Activated T-helper 2 cell treated with anti-CD3 and anti-CD28 coated beads, Interferon-gamma antibody, Interleukin-2, Interleukin-4, amounts not matched to agents 10 μg/mL and 5 μg/mL and 100 μg/mL, durations not matched to agents 14 hours and 24 hours and 36 hours (primary cell): ENCODE results near the gene STAC2. TPM values are rescaled to one million over a fixed set of nuclear protein-coding genes. Genes with fewer than 3 reads are reported as not detected.
A peak's percentile ranks its signal among the peaks of the same experiment; 100 is the strongest.

Experiments used
- DNase-seq: peaks from one replicate; pipeline ENCODE4 v3.0.0; 2021; ENCODE audit warnings: low spot score
- H3K27ac Mint-ChIP-seq: one replicate; pipeline ENCODE4 v1.8.0; 2021; ENCODE audit warnings: mixed read lengths
- H3K27me3 Mint-ChIP-seq: one replicate; pipeline ENCODE4 v1.8.0; 2021; ENCODE audit warnings: low read depth, mixed read lengths
- H3K36me3 Mint-ChIP-seq: one replicate; pipeline ENCODE4 v1.8.0; 2021; ENCODE audit warnings: low read depth, mixed read lengths
- H3K4me1 Mint-ChIP-seq: one replicate; pipeline ENCODE4 v1.8.0; 2021; ENCODE audit warnings: low read depth, mixed read lengths
- H3K4me3 Mint-ChIP-seq: one replicate; pipeline ENCODE4 v1.8.0; 2021; ENCODE audit warnings: low read depth, mild to moderate bottlenecking, moderate library complexity, mixed read lengths
- H3K9me3 Mint-ChIP-seq: one replicate; pipeline ENCODE4 v1.8.0; 2021; ENCODE audit warnings: mixed read lengths
- intact Hi-C: fragments of 100-400 bp; cut with micrococcal nuclease; formaldehyde crosslinking; loops from one replicate; pipeline ENCODE4 v1.15.1; 2023
- total RNA-seq: library from RNA; stranded (reverse); gene quantifications from 2 replicates; pipeline ENCODE4 v1.2.3, GENCODE V29; 2022

Gene STAC2
- total RNA-seq, 1 donor from 2014 or later, result not detected

DNA sequence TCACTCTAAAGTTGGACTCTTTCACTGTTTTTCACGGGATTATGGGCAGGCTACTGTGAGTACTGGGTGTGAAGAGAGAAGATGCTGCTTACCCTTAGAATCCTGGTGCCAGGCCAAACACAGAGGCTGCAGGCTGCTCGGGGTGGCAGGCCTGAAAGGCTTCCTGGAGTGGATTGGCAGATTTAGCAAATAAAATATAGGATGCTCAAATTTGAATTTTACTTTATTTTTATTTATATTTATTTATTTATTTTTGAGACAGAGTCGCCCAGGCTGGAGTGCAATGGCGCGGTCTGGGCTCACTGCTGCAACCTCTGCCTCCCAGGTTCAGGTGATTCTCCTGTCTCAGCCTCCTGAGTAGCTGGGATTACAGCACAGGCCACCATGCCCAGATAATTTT is 14.9 kb upstream of the STAC2 start:
- no peaks in the 10 kb centered on the region for H3K36me3 Mint-ChIP-seq
- no peaks in the 10 kb centered on the region for H3K27me3 Mint-ChIP-seq
- H3K9me3 Mint-ChIP-seq, result no peaks in the 10 kb centered on the region
- H3K27ac Mint-ChIP-seq, result no peak overlapping the region
- DNase-seq, result no peak
- no peak overlapping the region for H3K4me3 Mint-ChIP-seq
- intact Hi-C loops, result no loop called here
- H3K4me1 Mint-ChIP-seq, result peaks cover 17% of the 10 kb centered on the region

DNA sequence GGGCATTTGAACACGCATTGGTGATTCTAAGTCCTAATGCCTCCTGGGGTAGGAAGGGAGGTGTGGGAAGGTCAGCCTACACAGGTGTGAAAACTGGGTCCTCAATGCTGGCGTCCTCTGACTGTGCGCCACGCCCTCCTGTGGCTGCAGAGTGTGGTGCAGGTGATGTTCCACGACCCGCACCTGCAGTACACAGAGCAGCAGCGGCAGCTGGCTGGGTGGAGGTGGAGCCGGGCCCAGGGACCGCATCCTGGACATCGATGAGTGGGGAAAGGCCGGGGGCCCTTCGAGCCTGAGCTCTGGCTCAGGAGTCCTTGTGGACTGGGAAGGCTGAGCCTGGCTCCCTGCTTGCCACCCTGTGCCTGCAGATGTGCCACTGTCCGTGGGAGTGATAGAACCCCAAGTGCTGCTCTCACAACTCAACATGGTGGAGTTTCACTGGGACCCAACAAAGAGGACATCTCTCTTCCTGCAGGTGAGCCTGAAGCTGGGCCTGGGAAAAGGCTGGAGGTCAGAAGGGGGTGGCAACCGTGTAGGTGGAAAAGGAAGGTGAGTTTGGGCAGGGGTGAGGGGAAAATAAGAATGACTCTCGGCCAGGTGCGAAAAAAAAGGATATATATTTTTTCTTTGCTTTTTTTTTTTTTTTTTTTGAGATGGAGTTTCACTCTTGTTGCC is 14.0 kb upstream of the STAC2 start:
- intact Hi-C loops, result loop anchor here (10.0 kb wide), 1 partner anchor 75 kb away; the partner anchor contains the start of gene ARL5C
- H3K36me3 Mint-ChIP-seq, result no peaks in the 10 kb centered on the region
- no peaks in the 10 kb centered on the region for H3K27me3 Mint-ChIP-seq
- H3K4me3 Mint-ChIP-seq, result no peak overlapping the region
- no peaks in the 10 kb centered on the region for H3K9me3 Mint-ChIP-seq
- no peak overlapping the region for H3K27ac Mint-ChIP-seq
- peaks cover 17% of the 10 kb centered on the region for H3K4me1 Mint-ChIP-seq
- DNase-seq, result peak; percentile 49

DNA sequence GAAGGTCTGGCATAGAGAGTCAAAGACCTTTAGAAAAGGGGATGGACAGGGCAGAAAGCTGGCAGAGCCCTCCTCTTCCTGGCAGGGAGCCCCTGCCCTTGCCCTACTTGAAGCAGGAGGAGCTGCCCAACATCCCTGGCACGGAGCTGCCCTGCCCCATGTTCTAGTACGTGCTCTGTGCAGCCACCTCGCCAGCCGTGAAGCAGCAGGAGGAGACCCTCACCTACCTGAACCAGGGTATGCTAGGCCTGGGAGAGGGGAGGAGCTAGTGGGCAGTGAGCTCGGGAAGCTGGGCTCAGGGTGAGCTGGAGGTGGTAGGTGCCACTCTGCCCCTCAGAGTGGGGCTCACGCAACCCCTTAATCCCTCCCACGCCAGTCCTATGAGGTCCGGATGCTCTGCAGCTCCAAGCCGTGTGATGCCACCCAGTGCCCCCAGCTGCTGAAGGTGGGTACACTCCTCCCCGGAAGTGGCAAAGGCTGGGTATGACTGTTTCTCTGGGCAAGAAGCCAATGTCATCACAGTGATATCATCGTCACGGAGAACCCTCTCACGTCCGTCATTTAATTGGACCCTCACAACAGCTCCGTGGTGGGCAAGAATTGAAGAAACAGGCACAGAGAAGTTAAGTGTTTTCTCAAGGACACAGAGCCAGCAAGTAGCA is 12.7 kb upstream of the STAC2 start:
- Mint-ChIP-seq H3K4me3 (no peak overlapping the region), H3K4me1 (peaks cover 15% of the 10 kb centered on the region), H3K27me3 (no peaks in the 10 kb centered on the region), H3K36me3 (no peaks in the 10 kb centered on the region), H3K9me3 (no peaks in the 10 kb centered on the region), H3K27ac (no peak overlapping the region)
- no peak for DNase-seq
- intact Hi-C loops, result loop anchor here (10.0 kb wide), 1 partner anchor 74 kb away; the partner anchor contains the start of gene ARL5C

DNA sequence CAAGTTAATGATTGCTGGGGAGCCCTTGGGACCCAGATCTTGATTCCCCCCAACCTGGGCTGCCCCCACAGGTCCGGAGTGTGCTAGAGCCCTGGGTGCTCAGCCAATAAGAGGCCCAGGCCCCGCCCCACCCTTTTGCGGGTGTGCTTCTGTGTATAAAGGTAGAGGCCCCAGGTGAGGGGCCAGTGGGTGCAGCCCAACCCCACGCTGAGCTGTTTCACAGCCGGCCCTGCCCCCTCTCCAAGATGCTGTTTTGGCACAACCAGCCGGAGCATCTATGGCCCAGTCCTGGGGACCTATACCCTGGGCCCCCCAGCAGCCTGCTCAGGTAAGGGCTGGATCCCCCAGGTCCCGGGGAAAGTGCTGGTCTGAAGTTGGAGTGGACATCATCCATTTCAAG is 11.8 kb upstream of the STAC2 start:
- no peaks in the 10 kb centered on the region for H3K27me3 Mint-ChIP-seq
- no peak overlapping the region for H3K4me3 Mint-ChIP-seq
- H3K36me3 Mint-ChIP-seq, result no peaks in the 10 kb centered on the region
- no peaks in the 10 kb centered on the region for H3K9me3 Mint-ChIP-seq
- H3K27ac Mint-ChIP-seq, result no peak overlapping the region
- no peak for DNase-seq
- H3K4me1 Mint-ChIP-seq, result peaks cover 15% of the 10 kb centered on the region
- intact Hi-C loops, result loop anchor here (10.0 kb wide), 1 partner anchor 73 kb away; the partner anchor contains the start of gene ARL5C

DNA sequence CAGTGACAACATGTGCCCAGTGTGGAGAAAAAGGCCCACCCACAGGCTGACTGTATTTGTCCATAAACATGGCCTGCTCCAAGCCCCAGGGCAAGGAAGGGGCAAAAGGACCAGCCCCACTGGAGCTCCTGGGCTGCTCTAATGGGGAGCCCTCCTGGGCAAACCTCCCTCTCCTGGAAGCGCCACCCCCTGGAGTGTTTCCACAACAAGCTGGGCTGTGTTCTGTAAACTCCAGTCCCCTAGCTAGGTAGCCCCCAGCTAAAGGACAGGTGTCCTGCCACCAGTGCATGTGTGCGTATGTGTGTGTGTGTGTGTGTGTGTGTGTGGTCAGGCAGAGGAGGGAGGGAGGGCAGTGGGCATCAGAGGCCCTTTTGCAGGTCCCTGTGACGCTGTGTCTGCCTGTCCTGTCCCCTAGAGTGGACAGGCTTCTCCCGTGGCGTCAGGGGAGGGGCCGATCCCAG is 11.3 kb upstream of the STAC2 start:
- DNase-seq, result no peak
- intact Hi-C loops, result loop anchor here (10.0 kb wide), 1 partner anchor 72 kb away; the partner anchor contains the start of gene ARL5C
- H3K27ac Mint-ChIP-seq, result no peak overlapping the region

DNA sequence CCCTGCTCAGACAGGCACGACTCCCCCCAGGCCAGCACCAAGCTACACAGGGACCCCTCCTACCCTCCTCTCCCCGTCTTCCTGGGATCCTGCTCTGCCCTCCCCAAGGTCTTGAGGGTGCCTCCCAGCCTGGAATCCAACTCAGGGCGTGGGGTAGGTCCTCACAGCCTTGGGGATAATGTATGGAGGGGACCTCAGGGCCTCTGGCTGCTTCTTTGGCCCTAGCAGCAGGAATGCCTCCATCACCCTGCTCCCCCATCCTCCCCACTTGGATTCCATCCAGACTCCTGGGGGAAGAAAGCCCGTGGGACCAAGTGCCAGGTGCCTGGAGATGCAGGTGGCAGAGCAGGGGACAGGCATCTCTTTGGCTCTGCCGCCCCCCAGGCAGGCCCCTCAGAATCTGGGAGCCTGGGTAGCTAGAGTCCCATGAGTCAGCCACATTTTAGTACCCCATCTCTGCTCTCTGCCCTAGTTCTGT is 10.7 kb upstream of the STAC2 start:
- H3K36me3 Mint-ChIP-seq, result no peaks in the 10 kb centered on the region
- H3K27me3 Mint-ChIP-seq, result peaks cover 3% of the 10 kb centered on the region
- no peak overlapping the region for H3K27ac Mint-ChIP-seq
- H3K9me3 Mint-ChIP-seq, result no peaks in the 10 kb centered on the region
- H3K4me3 Mint-ChIP-seq, result no peak overlapping the region
- peaks cover 20% of the 10 kb centered on the region for H3K4me1 Mint-ChIP-seq
- intact Hi-C loops, result loop anchor here (10.0 kb wide), 1 partner anchor 72 kb away; the partner anchor contains the start of gene ARL5C
- no peak for DNase-seq

More for the DNA sequence above, 11.3 kb upstream of the STAC2 start:
- Mint-ChIP-seq H3K36me3 (no peaks in the 10 kb centered on the region), H3K4me1 (peaks cover 15% of the 10 kb centered on the region), H3K4me3 (no peak overlapping the region), H3K9me3 (no peaks in the 10 kb centered on the region), H3K27me3 (no peaks in the 10 kb centered on the region)

DNA sequence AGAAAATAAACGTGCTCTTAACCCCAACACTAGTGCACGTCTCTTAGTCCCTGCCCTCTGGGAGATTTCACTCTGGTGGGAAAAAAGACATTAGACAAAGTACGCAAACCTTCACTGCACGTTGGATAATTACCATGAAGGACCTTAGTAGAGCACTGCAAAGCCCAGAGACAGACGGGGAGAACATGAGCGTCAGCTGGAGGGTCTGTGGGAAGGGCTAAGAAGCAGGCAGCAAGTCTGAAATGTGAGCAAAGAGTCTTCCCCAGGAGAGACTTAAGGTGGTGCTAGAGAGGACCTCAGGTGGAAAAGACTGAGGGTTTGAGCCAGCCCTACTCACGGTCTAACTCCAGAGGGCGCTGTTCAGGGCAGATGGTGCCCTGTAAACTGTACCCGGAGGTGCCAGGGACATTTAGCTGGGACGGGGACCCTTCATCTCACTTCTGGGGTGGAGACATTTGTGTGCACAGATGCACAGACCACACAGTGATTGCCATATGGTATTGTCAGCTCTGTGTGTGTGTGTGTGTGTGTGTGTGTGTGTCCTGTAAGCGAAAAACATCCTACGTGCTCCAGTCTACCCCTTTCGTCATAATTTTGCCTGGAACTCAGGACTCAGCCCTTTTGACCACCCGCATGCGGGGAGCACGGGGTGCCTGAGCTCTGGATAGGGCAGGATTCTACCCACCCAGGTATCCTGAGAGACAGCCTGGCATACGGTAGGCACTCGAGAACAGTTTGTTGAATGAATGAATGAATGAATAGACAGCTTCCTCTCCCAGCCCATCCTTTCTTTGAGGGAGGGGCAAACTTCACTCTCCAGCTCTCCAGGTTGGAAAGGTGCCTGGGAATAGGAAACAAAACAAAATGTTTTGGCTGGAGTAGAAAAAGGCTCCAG is 10.1 kb upstream of the STAC2 start:
- Mint-ChIP-seq H3K27ac (no peak overlapping the region), H3K9me3 (no peaks in the 10 kb centered on the region), H3K27me3 (peaks cover 3% of the 10 kb centered on the region), H3K36me3 (no peaks in the 10 kb centered on the region), H3K4me3 (no peak overlapping the region), H3K4me1 (peaks cover 20% of the 10 kb centered on the region)
- peak; percentile 45 for DNase-seq
- intact Hi-C loops, result loop anchor here (10.0 kb wide), 1 partner anchor 71 kb away; the partner anchor contains the start of gene ARL5C

DNA sequence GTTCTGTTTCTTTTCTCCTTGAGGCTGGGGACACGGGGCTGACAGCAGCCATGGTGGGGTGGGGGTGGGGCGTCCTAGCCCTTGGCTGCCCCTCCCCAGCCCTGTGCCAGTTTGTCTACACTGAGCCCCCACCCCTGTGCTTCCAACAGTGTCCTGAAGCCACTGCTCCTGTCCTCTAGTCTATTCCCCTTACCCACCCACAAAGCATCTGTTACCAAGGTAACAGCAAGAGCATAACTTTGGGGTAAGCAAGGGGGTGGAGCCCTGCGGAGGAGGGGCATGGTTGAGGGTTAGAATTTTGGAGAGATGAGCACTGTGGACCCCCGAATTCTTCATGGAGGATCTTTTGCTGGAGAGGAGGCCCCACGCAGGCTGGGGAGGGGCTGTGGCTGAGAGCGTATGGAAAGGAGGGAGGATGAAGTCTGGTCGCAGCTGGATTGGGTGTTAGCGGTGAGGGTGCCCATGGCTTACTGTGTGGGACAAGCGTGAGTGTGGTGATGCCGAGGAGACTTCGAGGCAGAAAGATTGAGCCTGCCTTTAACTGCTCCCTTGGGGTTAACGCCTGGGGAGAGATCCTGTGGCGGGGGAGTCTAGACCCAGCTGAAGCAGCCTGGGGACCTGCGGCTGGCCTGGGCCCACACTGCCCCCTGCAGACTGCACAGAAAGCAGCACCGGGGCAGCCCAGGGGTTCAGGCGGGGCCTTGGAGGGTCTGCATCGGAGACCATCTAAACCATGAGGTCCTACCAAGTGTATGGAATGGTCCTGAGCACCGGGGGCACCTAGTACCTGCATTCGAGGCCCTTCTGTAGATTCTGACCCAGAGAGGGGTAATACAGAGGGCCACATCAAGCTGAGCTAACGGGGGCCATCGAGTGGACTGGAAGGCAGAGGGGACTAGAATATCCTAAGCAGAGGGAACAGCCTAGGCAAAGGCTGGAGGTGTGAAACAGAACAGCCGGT is 6.1 kb upstream of the STAC2 start:
- no peak overlapping the region for H3K4me3 Mint-ChIP-seq
- H3K36me3 Mint-ChIP-seq, result no peaks in the 10 kb centered on the region
- H3K4me1 Mint-ChIP-seq, result peaks cover 6% of the 10 kb centered on the region
- DNase-seq, result peak; percentile 31
- no peaks in the 10 kb centered on the region for H3K9me3 Mint-ChIP-seq
- intact Hi-C loops, result loop anchor here (2.0 to 10.0 kb wide), 2 partner anchors 25 to 67 kb away; partner anchors contain the start of gene ARL5C
- H3K27me3 Mint-ChIP-seq, result peaks cover 21% of the 10 kb centered on the region
- H3K27ac Mint-ChIP-seq, result no peak overlapping the region

DNA sequence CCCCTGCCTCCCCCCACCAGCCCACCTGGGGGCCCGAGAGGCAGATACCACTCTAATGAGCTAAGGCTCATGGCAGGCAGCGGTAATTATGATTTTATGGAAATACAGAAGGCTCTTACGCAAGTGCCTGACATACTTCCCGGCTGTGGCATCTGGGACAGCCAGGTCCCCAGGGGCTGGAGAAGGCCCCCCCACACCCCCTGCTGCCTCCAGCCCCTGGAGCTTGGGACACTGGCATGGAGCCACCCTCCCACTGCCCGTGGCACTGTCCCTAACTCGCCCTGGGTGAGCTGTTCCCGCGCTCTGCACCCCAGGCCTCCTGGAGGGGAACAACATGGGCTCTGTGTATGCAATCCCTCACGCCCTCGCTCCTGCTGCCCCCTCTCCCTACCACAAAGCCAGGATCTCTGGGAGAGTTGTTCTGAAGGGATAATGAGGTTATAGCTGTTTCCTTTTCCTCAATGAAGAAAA is 5.4 kb upstream of the STAC2 start:
- DNase-seq, result no peak
- H3K4me1 Mint-ChIP-seq, result peaks cover 6% of the 10 kb centered on the region
- no peak overlapping the region for H3K4me3 Mint-ChIP-seq
- no peak overlapping the region for H3K27ac Mint-ChIP-seq
- intact Hi-C loops, result loop anchor here (2.0 to 10.0 kb wide), 2 partner anchors 24 to 66 kb away; partner anchors contain the start of gene ARL5C
- H3K36me3 Mint-ChIP-seq, result no peaks in the 10 kb centered on the region
- peaks cover 27% of the 10 kb centered on the region for H3K27me3 Mint-ChIP-seq
- H3K9me3 Mint-ChIP-seq, result no peaks in the 10 kb centered on the region

DNA sequence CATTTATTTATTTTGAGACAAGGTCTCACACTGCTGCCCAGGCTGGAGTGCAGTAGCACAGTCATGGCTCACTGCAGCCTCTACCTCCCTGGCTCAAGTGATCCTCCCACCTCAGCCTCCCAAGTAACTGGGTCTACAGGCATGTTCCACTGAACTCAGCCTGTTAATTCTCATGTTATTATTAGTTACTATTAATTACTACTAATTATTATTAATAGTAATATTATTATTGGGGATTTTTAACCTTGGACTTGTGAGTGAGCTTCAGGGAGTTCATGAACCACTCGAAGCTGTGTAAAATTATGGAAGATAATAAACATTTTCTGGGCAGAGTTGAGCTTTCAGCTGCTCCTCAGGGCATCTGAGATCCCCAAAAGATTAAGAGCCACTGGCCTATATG is 4.6 kb upstream of the STAC2 start:
- Mint-ChIP-seq H3K27me3 (peaks cover 30% of the 10 kb centered on the region), H3K9me3 (no peaks in the 10 kb centered on the region), H3K4me1 (peaks cover 7% of the 10 kb centered on the region), H3K27ac (no peak overlapping the region), H3K36me3 (no peaks in the 10 kb centered on the region), H3K4me3 (no peak overlapping the region)
- DNase-seq, result no peak
- intact Hi-C loops, result loop anchor here (2.0 to 10.0 kb wide), 2 partner anchors 24 to 66 kb away; partner anchors contain the start of gene ARL5C

DNA sequence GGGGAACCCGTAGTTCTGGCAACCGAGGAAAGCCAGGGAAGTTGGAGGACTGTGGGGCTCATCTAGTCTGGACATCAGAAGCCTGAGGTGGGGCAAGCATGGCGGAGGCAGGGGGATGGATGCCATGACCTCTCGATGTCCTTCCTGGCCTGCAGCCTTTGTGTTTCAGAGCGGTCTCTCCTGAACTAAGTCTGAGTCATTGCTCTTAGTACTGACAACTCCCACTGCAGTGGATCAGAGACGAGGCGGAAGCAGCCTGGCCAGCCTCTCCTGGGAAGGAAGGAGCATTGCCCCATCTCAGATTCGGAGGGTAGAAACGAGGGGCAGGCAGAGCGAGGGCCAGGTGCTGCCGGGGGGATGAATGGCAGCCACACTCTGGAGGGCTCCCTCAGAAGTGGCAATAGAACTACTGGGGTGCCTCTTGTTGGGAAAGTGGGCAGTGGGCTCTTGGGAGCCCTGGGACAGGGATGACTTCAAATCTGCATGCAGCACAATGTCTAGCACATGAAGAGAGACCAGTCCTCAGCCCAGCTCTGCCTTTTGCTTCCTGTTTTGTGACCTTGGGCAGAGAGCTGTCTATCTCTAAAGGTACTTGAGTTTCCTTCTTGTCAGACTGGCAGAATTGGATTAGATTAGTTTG is 3.6 kb upstream of the STAC2 start:
- Mint-ChIP-seq H3K27ac (no peak overlapping the region), H3K4me3 (no peak overlapping the region), H3K36me3 (no peaks in the 10 kb centered on the region), H3K27me3 (peaks cover 32% of the 10 kb centered on the region), H3K9me3 (no peaks in the 10 kb centered on the region), H3K4me1 (peaks cover 7% of the 10 kb centered on the region)
- DNase-seq, result no peak
- intact Hi-C loops, result loop anchor here (10.0 kb wide), 1 partner anchor 375 kb away; the partner anchor contains the start of gene NEUROD2
